ENCODE results near the gene MORN2.
"Not testable (repeated sequence)": the region's sequence is repeated elsewhere in the genome, so short reads cannot be mapped to it uniquely, and the experiment has no call there.

Gene MORN2

DNA sequence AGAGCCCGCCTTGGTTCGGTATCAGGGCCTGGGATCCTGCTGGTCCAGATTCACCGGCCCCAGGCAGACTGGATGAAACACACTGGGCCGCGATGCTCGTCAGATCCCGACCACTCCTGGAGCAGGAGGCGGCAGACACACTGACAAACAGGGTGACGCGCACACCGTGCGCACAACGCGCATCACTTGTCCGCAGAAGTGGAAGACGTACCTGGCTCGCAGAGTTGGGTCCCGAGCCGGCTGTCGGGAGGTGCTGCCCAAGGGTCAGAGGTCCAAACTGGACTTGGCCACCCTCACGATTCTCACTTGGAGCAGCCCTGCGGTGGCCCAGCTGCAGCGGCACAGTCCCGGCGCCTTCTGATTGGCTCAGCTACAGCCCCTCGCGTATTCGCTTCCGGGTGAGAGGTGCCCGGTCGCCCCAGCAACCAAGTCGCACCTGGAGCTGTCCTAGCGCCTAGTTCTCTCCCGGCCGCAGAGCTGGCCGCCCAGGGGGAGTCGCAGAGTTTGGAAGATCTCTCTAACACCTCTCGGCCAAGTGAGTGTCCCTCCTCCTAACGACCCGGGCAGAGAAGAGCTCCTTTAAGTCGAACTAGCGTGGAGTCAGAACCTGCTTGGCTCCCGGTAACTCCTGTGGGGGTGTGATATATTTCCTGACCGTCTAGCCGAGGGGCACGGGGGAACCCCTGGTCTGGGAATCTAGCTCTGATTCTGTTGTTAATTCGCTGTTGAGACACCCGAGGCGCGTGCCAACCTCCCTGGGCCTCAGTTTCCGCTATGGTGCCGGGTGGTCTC is at the start of gene MORN2, which contains the start of gene DHX57:
Gene MORN2, plus strand, starts transcription at position 401 of the 792 bp plus-strand sequence.
Gene DHX57, minus strand, starts transcription at position 359 of the 792 bp plus-strand sequence. CDS start 7,529 bp downstream, outside the sequence.
- DNase-seq, result peak; percentile 80

DNA sequence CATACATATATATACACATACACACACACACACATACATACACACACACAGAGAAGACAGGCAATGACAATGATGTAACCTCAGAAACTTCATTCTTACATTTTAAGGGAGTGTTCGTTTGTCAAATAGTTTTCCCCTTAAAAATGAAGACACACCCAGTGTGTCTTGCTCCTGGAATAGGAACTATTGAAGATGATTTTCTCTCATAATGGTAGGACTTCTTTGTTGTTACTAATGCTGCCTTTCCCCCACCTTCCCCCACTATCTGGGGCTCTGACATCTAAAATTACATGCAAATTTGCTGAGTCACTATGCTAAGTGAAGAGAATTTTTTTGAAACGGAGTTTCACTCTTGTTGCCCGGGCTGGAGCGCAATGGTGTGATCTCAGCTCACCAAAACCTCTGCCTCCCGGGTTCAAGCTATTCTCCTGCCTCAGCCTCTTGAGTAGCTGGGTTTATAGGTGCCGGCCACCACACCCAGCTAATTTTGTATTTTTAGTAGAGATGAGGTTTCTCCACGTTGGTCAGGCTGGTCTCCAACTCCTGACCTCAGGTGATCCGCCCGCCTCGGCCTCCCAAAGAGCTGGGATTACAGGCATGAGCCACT is 48.1 kb upstream of the MORN2 start:
- DNase-seq, result not testable (repeated sequence)

DNA sequence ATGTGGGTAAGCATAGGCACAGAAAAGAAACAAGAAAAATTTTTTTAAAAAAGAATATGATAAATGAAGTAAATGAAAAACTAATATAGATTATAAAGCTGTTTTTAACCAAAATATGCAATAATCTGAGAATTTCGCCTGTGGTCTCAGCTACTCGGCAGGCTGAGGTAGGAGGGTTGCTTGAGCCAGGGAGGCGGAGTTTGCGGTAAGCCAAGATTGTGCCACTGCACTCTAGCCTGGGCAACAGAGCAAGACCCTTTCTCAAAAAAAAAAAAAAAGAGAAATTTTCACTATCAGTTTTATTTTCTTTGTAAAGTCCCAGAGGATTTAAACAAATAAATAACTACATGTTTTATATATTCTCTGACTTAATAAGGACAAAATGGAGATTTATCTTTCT is 47.3 kb upstream of the MORN2 start:
- no peak for DNase-seq

DNA sequence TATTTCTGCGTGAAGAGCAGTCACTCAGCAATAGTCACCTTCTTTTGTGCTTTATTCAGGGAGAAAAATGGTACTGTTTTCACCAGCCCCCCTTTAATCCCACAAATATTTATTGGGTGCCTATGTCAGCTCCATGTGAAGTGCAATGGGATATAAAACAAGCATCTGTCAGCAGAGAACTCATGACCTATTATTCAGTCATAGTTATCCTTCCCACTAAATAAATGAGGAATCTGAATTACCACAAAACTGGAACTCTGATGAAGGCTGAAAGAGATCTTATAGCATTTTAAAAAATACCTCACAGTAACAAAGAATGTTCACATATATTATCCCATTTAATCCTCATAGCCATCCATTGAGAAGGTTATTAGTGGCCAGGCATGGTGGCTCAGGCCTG is 45.8 kb upstream of the MORN2 start:
- DNase-seq, result no peak

DNA sequence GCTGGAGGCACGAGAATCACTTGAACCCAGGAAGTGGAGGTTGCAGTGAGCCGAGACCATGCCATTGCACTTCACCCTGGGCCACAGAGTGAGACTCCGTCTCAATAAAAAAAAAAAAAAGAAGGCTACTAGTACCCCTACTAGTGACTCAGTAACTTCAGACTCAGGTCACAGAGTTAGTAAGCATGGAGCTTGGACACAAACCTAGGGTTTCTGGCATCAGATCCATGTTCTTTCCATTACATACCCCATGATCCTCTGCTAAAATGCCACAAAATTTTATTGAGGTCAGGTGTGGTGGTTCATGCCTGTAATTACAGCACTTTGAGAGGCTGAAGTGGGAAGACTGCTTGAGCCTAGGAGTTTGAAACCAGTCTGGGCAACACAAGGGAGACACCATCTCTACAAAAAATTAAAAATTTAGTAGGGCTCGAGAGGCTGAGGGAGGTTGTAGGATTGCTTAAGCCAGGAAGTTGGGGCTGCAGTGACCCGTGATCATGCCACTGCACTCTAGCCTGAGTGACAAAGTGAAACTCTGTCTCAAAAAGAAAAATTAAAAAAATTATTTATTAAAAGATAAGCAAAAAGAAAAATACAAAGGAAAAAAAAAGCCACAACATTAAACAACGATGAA is 45.1 kb upstream of the MORN2 start:
- no peak for DNase-seq

DNA sequence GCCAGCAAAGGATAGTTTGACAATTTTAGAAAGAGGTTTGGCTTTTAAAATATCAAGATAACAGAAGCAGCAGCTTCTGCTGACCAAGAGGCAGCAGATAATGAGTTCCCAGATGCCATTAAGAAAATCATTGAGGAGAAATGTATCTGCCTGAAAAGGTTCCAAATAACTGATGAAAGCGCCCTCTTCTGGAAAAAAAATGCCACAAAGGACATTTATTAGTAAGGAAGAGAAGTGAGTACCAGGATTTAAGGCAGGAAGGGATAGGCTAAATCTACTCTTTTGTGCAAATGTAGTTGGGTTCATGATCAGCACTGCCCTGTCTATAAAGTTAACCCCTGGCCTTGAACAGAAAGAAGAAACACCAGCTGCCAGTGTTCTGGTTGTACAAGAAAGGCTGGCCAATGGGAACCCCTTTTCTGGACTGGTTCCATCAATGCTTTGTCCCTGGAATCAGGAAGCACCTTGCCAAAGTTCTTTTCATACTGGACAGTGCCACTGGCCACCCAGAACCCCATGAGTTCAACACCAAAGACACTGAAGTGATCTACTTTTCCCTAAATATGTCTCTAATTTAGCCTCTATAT is 40.7 kb upstream of the MORN2 start:
- no peak for DNase-seq

DNA sequence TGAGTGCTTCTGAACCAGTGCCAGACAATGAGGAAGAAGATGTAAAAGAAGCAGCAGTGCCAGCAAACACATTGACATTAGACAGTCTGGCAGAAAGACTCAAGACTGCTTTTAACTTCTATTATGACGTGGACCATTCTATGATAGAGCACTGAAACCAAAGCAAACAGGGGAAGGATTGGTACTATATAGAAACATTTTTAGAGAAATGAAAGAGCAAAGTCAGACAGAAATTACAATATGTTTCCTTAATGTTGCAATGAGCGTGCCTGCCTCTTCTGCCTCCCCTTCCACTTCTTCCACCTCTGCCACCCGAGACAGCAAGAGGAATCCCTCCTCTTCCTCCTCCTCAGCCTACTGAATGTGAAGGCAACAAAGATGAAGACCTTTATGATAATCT is 39.8 kb upstream of the MORN2 start:
- DNase-seq, result no peak

DNA sequence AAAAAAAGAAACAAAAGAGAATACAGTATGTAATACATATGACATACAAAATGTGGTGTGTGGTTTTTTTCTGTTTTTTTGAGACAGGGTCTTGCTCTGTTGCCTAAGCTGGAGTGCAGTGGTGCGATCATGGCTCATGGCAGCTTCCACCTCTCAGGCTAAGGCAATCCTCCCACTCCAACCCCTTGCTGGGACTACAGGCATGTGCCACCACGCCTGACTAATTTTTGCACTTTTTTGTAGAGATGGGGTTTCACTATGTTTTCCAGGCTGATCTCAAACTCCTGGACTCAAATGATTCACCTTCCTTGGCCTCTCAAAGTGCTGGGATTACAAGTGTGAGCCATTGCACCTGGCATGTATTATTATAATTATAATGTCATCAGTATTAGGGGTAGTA is 39.0 kb upstream of the MORN2 start:
- no peak for DNase-seq

DNA sequence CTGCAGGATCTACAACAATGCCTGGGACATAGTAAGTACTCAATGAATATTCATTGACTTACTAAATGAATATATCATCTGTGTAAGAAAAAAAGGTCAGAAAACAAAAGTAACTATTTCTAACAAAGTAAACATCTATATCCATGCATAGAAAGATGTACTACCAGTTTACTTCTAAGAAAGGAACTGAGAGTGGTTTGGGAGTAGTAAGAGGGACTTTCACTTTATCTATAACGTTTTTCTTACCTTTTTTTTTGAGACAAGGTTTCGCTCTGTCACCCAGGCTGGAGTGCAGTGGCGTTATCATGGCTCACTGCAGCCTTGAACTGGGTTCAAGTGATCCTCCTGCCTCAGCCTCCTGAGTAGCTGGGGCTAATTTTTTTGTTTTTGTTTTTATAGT is 25.7 kb upstream of the MORN2 start:
- no peak for DNase-seq

DNA sequence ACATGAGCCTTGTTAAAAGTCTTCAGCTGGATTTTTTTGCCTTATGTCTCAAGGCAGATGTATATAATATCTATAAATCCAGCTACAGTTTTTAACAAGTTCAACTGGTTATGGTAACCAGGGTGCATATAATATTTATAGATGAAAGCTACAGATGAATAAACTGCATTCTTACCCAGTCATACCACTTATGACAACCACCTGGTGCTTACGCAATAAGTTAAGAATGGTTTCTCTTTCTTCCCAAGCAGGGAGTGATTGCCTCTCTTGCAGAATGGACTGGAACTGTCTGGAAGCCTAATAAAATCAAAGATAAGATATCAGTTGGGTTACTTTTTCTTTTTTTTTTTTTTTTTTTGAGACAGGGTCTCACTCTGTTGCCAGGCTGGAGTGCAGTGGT is 19.6 kb upstream of the MORN2 start:
- no peak for DNase-seq

DNA sequence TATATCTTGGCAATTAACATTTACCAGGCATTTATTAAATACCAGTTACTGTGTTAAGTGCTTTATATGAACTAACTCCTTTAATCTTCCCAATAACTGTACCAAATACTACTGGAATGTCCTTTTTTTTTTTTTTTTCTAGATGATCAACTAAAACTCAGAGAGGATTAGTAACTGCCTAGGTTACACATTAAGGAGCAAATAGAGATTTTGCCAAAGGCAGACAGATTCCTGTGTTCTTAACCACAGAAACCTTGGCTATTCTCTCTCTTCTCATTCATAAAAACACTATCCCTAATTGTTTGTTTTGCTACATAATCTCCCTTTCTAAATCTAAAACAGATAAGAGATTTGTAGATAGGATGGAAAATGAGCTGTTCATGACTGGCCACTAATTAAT is 13.3 kb upstream of the MORN2 start:
- DNase-seq, result no peak

DNA sequence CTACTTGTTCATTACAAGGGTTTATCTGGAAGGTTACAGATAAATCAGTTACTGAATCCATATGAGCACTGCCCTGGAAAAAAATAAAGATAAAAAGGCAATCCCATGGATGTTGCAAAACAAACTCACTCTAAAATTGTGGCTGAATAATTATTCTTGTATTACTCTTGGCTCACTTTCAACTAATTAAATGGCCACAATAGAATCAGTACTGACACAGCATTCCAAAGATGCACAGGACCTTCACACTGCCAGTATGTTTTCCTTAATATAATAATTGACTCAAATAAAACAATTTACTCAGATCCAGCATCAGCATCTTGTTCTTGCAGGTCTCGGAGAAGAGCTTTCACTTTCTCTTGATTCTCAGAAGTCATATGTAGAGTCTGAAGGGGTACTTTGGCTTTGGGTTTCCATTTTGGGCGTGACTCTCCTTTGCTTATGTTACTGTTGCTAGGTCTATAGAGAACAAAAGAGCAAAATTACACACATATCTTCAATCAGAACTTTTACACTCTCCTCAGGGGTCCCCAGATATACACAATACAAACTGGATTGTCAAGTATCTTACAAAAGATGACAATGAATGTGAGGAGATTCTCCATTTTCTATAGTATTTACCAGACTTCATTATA is 12.6 kb upstream of the MORN2 start:
- no peak for DNase-seq

DNA sequence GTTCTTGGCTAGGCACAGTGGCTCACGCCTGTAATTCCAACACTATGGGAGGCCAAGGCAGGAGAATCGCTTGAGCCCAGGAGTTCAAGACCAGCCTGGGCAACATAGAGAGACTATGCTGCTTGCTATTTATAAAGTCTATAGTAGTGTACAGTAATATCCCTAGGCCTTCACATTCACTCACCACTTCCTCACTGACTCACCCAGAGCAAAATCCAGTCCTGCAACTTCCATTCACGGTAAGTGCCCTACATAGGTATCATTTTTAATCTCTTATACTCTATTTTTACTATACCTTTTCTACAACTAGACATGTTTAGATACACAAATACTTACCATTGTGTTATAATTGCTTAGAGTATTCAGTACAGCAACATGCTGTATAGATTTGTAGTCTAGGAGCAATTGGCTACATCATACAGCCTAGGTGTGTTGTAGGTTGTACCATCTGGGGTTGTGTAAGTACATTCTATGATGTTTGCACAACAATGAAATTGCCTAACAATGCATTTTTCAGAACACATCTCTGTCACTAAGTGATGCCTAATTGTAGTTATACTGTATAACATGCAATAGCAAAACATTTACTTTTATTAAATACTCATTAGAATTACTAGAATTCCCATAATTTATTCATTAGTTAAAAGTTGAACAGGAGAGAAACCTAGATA is 8.9 kb upstream of the MORN2 start:
- no peak for DNase-seq

DNA sequence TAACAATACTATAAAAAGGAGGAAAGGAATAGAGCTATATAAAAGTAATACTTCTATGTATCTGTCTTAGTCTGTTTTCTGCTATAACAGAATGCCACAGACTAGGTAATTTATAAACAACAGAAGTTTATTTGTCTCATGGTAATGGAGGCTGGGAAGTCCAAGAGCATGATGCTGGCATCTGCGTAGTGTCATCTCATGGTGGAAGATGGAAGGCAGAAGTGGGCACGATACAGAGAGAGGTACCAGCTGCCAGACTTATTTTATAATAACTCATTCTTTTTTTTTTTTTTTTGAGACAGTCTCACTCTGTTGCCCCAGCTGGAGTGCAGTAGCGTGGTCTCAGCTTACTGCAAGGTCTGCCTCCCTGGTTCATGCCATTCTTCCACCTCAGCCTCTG is 4.3 kb upstream of the MORN2 start:
- DNase-seq, result no peak

DNA sequence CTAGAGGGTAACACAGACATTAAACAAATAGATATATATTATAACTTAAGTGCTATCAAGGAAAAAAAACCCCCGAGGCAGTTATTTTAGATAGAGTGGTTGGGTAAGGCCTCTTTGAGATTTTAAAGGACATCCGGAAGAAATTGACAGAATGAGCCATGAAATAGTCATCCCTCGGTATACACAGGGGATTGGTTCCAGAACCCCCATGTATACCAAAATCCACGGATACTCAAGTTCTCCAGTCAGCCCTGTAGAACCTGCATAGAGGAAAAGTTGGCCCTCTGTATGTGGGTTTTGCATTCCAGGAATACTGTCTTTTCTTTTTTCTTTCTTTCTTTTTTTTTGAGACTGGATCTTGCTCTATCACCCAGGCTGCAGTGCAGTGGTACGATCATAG is 2.0 kb upstream of the MORN2 start:
- DNase-seq, result no peak

DNA sequence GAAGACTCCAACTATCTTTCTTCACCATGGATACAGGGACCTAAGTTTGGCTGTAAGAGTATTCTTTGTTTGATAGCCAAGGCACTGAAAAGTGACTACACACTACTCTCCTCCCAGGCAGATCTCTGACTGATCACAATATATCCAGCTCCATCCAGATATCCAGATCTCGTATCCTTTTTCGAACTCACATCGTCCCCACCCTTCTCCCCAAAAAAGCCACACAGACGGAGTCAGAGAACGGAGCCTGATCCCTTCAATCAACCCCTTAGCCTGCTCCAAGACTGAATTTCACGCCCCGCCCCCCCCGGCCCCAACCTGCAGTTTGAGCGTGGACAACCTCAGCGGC is 575 bp upstream of the MORN2 start:
- no peak for DNase-seq

DNA sequence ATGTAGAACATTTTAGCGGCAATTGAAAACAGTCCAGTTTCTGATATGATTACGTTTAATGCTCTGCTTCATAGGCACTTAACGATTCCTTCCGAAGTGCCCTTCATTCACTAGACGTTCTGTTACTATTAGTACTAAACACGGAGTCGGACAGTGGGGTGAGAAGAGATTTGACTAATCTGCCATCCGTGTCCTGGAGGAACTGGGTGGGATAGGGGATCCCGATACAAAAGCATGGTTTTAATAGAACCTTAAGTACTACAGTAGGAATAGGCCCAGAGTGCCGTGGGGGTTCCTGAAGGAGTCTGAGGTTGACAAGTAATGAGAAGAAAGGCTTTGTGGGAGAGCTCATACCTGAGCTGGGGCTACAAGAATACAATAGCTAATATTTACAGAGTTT is 631 bp downstream of the MORN2 start:
- no peak for DNase-seq

DNA sequence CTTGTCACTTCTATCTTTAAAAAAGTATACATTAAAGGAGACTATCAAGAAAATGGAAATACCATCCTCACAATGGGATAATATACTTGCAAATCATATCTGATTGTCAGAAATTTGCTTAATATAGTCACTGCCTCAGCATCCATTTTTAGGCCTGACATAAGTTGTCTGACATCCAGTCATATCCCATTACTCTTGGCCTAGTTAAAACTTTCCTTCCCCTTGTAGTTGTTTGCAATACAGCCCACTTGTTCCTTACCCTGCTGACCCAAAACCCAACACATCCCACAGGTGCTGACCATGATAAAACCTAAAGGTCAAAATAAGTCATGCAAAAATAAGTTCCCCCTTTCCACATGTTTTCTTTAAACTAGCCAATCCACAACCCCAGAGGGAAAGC is 10.3 kb downstream of the MORN2 start:
- no peak for DNase-seq

DNA sequence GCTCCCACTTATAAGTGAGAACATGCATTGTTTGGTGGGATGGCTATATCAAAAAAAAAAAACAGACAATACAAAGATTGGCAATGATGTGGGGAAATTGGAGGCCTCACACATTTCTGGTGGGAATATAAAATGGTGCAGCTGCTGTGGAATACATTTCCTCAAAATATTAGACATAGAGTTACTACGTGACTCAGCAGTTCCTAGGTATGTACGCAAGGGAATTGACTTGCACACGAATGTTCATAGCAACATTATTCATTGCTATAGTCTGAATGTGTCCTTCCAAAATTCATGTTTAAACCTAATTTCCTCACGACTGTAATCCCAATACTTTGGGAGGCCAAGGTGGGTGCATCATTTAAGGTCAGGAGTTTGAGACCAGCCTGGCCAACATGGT is 11.6 kb downstream of the MORN2 start:
- DNase-seq, result no peak

DNA sequence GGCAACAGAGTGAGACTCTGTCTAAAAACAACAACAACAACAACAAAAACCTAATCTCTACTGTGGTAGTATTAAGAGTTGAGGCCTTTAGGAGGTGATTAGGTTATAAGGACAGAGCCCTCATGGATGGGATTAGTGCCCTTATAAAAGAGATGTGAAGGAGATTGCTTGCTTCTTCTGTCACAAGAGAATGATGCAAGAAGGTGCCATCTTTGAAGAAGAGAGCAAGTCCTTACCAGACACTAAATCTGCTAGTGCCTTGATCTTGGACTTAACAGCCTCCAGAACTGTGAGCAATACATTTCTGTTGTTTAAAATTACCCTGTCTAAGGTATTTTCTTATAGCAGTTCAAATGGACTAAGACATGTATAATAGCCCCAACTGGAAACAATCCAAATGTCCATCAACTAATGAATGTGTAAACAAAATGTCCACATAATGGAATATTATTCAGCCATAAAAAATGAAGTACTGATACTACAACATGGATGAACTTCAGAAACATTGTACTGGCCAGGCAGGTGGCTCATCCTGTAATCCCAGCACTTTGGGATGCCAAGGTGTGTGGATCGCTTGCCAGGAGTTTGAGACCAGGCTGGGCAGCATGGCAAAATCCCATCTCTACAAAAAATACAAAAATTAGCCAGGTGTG is 12.3 kb downstream of the MORN2 start:
- DNase-seq, result no peak

DNA sequence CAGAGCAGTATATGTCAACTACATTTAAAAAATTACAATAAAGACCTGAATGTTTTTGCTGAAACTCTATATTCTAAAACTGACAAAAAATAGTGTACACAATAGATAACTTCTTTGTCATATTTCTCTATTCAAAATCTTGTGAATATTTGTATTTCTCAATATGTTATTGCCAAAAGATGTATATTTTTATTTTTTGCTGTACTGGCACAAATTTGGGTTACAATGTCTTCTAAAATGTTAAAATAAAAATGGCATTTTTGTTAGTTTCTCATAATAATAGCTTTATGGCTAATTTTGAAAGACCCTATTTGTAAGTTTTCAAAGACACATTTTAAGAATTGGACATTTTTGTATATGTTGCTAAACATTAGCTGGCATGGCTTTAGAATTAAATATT is 13.3 kb downstream of the MORN2 start:
- DNase-seq, result no peak

DNA sequence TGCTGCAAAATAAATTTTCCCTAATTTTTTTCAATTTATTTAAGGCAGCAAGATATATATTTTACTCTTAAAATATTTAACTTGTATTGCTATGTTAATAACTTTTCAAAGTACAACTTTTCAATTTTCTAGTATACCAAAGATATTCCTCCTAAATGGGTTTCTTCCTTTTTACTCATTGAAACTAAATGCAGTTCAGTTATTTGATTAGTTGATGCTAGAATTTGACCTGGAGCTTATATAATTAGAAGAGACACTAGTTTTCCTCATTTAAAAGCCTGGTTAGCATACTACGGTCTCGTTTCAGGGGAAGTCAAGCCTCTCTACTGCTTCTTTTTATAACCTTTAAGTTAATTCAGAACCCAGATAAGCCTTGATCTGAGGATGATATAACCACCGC is 13.8 kb downstream of the MORN2 start, which contains the start of gene ARHGEF33:
Gene ARHGEF33, plus strand, starts transcription at position 301 of the 400 bp plus-strand sequence. CDS start 29,573 bp downstream, outside the sequence.
- no peak for DNase-seq
